Gastrocnemius medialis (tissue), 4 donors: ENCODE results near the gene THRA. TPM values are rescaled to one million over a fixed set of nuclear protein-coding genes. Genes with fewer than 3 reads are reported as not detected.

Experiments used
- ATAC-seq, 2 donors: fragments of 150-250 bp; one replicate each; pipeline ENCODE4 v1.9.1; 2016
- DNase-seq, 2 donors: peaks; one replicate each; pipeline ENCODE4 v3.0.0-alpha.2; 2019
- H3K27ac ChIP-seq, 4 donors: fragments of 200-600 bp; sonication (generic); 1 replicate in 1 of 4; 2 replicates in 3 of 4; pipeline ENCODE4 v1.5.1; 2016 to 2018; ENCODE audit warnings: mild to moderate bottlenecking in 2 of 4, moderate library complexity in 1 of 4
- H3K27me3 ChIP-seq, 3 donors: fragments of 200-600 bp; sonication (generic) in 2 of 3; 1 replicate in 1 of 3; 2 replicates in 2 of 3; pipeline versions ENCODE4 v1.5.1 to v1.6.0; 2016 to 2019; ENCODE audit warnings: mild to moderate bottlenecking in 1 of 3, moderate library complexity in 1 of 3
- H3K36me3 ChIP-seq, 2 donors: fragments of 200-600 bp; sonication (generic) in 1 of 2; one replicate each; pipeline ENCODE4 v1.5.1; 2017 to 2018
- H3K4me1 ChIP-seq, 2 donors: fragments of 200-600 bp; sonication (generic) in 1 of 2; one replicate each; pipeline ENCODE4 v1.5.1; 2016 to 2017; ENCODE audit warnings: mild to moderate bottlenecking in 2 of 2
- H3K4me3 ChIP-seq, 4 donors: fragments of 200-600 bp; sonication (generic) in 3 of 4; 1 replicate in 1 of 4; 2 replicates in 3 of 4; pipeline ENCODE4 v1.5.1; 2016 to 2019; ENCODE audit warnings: mild to moderate bottlenecking in 2 of 4
- H3K9me3 ChIP-seq, 3 donors: fragments of 200-600 bp; sonication (generic) in 2 of 3; 1 replicate in 1 of 3; 2 replicates in 2 of 3; pipeline ENCODE4 v1.5.1; 2016 to 2019
- CTCF ChIP-seq, 5 experiments: fragments of 450-650 bp in 3 of 5; fragments of 200-600 bp in 2 of 5; sonication (generic) in 2 of 5; IDR thresholded peaks in 4 of 5; conservative IDR thresholded peaks in 1 of 5; 1 replicate in 4 of 5; 2 replicates in 1 of 5; pipeline ENCODE4 v1.5.1; 2016 to 2019; ENCODE audit warnings: antibody characterized with exemption in 5 of 5, mild to moderate bottlenecking in 3 of 5, moderate library complexity in 3 of 5
- POLR2A ChIP-seq, 2 donors: fragments of 450-650 bp; IDR thresholded peaks; one replicate each; pipeline ENCODE4 v1.6.1; 2017; ENCODE audit warnings: antibody characterized with exemption in 2 of 2, mild to moderate bottlenecking in 2 of 2, moderate library complexity in 2 of 2
- in situ Hi-C, 4 donors: fragments of 200-750 bp; cut with MboI; loops; one replicate each; pipeline versions ENCODE4 v1.15.0 to v1.8.0; 2017; ENCODE audit warnings: low sequenced_read_pairs in 4 of 4
- intact Hi-C: fragments of 100-400 bp; cut with DNase I; formaldehyde crosslinking; loops from one replicate; pipeline ENCODE4 v1.15.1; 2023; ENCODE audit warnings: low total_unique reads
- total RNA-seq, 4 donors: library from RNA; depleted of rRNA; stranded (reverse); fragments of >200 nt; gene quantifications; one replicate each; pipeline versions ENCODE4 v1.1.0 to v1.2.3, GENCODE V29; 2016

THRA gene
- total RNA-seq, 4 donors from 2014 or later = 42.2 to 71.6 (median 48.2) TPM

GRCh38 chr17:40123811-40124114, 61.0 kb downstream of the THRA start:
- H3K4me3 ChIP-seq = peak overlapping the region; percentile 69 to 100 (median 95)
- H3K27ac ChIP-seq = peak overlapping the region; percentile 93 to 100 (median 99)
- no peak for ATAC-seq
- in situ Hi-C loops = no loop called here
- H3K9me3 ChIP-seq = no peaks in the 10 kb centered on the region
- DNase-seq = no peak
- H3K27me3 ChIP-seq = no peaks in the 10 kb centered on the region
- intact Hi-C loops = loop anchor here (1.0 to 5.0 kb wide), 2 partner anchors 17 to 219 kb away; partner anchors contain the start of gene CASC3
- H3K36me3 ChIP-seq = peaks cover 0 to 29% of the 10 kb centered on the region in 2 donors
- H3K4me1 ChIP-seq = peaks cover 25 to 29% of the 10 kb centered on the region in 2 donors
- peak in 1 of 2 donors; percentile 12 for TF ChIP-seq POLR2A (IDR thresholded peaks at IDR 0.05)
- no peak for TF ChIP-seq CTCF (IDR thresholded peaks at IDR 0.05 in 4 of 5, conservative IDR thresholded peaks at IDR 0.05 in 1 of 5)

GRCh38 chr17:40124279-40125141, 61.7 kb downstream of the THRA start:
- ATAC-seq (no peak), DNase-seq (no peak)
- TF ChIP-seq POLR2A (IDR thresholded peaks at IDR 0.05) (no peak), CTCF (IDR thresholded peaks at IDR 0.05 in 4 of 5, conservative IDR thresholded peaks at IDR 0.05 in 1 of 5) (no peak)
- Histone ChIP-seq H3K36me3 (peaks cover 0 to 36% of the 10 kb centered on the region in 2 donors), H3K27ac (peak overlapping the region; percentile 93 to 100 (median 99)), H3K4me1 (peaks cover 25 to 29% of the 10 kb centered on the region in 2 donors), H3K4me3 (peak overlapping the region; percentile 69 to 100 (median 95)), H3K9me3 (no peaks in the 10 kb centered on the region), H3K27me3 (no peaks in the 10 kb centered on the region)
- in situ Hi-C loops (no loop called here), intact Hi-C loops (loop anchor here (1.0 to 5.0 kb wide), 2 partner anchors 16 to 218 kb away; partner anchors contain the start of gene CASC3)

GRCh38 chr17:40129498-40129897, 66.7 kb downstream of the THRA start:
- no peak for ATAC-seq
- peaks cover 4 to 85% of the 10 kb centered on the region in 2 donors for H3K36me3 ChIP-seq
- intact Hi-C loops = no loop called here
- TF ChIP-seq CTCF (IDR thresholded peaks at IDR 0.05 in 4 of 5, conservative IDR thresholded peaks at IDR 0.05 in 1 of 5) (no peak), POLR2A (IDR thresholded peaks at IDR 0.05) (no peak)
- peaks cover 10 to 14% of the 10 kb centered on the region in 2 donors for H3K4me1 ChIP-seq
- in situ Hi-C loops = no loop called here
- no peaks in the 10 kb centered on the region for H3K27me3 ChIP-seq
- H3K9me3 ChIP-seq = no peaks in the 10 kb centered on the region
- DNase-seq = no peak
- peak overlapping the region in 1 of 4 donors; percentile 5 for H3K27ac ChIP-seq
- no peak overlapping the region for H3K4me3 ChIP-seq

- Histone ChIP-seq H3K4me3 (no peak overlapping the region), H3K36me3 (peaks cover 4 to 95% of the 10 kb centered on the region in 2 donors), H3K9me3 (no peaks in the 10 kb centered on the region), H3K27ac (peak overlapping the region; percentile 24 to 56 (median 44)), H3K4me1 (peaks cover under 1 to 4% of the 10 kb centered on the region in 2 donors), H3K27me3 (no peaks in the 10 kb centered on the region)
- in situ Hi-C loops = no loop called here
- intact Hi-C loops = no loop called here
- DNase-seq (no peak), ATAC-seq (peak; percentile 21 to 40)
- no peak for TF ChIP-seq CTCF (IDR thresholded peaks at IDR 0.05 in 4 of 5, conservative IDR thresholded peaks at IDR 0.05 in 1 of 5)
- TF ChIP-seq POLR2A (IDR thresholded peaks at IDR 0.05) = no peak
Measured at GRCh38 chr17:40130352-40131042, 67.7 kb downstream of the THRA start.
